ENCODE measurements around the gene PDIK1L. TPM values are rescaled to one million over a fixed set of nuclear protein-coding genes. Genes with fewer than 3 reads are reported as not detected.

PDIK1L gene
- total RNA-seq, 2 experiments from 2014 or later = 12.9 to 17.2 TPM

GRCh38 chr1:26158271-26158907 is 46.8 kb downstream of the PDIK1L start:
- Histone ChIP-seq H2AFZ (ENCODE audit: low read length) (no peak overlapping the region), H4K20me1 (ENCODE audit: insufficient read depth, low read length) (no peaks in the 10 kb centered on the region), H3K36me3 (ENCODE audit: insufficient read depth, low read length) (no peaks in the 10 kb centered on the region), H3K4me1 (ENCODE audit: insufficient read depth, low read length, poor library complexity, severe bottlenecking) (peaks cover 11% of the 10 kb centered on the region), H3K4me3 (ENCODE audit: low read depth, low read length, poor library complexity, severe bottlenecking) (no peak overlapping the region), H3K9me3 (ENCODE audit: low read length) (no peaks in the 10 kb centered on the region), H3K9me2 (ENCODE audit: insufficient read depth, low read length) (no peaks in the 10 kb centered on the region), H3K27ac (ENCODE audit: low read depth, low read length, poor library complexity, severe bottlenecking) (no peak overlapping the region), H3K79me2 (ENCODE audit: insufficient read depth, low read depth, low read length) (no peaks in the 10 kb centered on the region), H3K4me2 (ENCODE audit: low read length) (no peak overlapping the region)
- no TSS peak for BruUV-seq (replicated peaks)
- POLR2A ChIA-PET = no interaction called here
- intact Hi-C loops (cut with micrococcal nuclease; ENCODE audit: unreplicated experiment) = no loop called here
- CTCF ChIA-PET (ENCODE audit: unreplicated experiment) = no interaction called here
- TF ChIP-seq EZH2phosphoT487 (IDR thresholded peaks at IDR 0.05; ENCODE audit: borderline replicate concordance, low read depth, low read length) (no peak), CTCF (conservative IDR thresholded peaks at IDR 0.05; ENCODE audit: low read length) (no peak)
- DNase-seq (ENCODE audit: low spot score) = no peak

- H3K4me3 ChIP-seq (ENCODE audit: low read depth, low read length, poor library complexity, severe bottlenecking) = no peak within 1 kb of the TSS
- intact Hi-C loops (cut with micrococcal nuclease; ENCODE audit: unreplicated experiment) = no loop called here
- H2AFZ ChIP-seq (ENCODE audit: low read length) = no peak within 1 kb of the TSS
Observed at GRCh38 chr1:26158908-26159742, 47.5 kb downstream of the PDIK1L start, which contains the start of gene FAM110D. FAM110D (plus strand) TSS chr1:26159079; CDS start chr1:26161292, 2,213 bp downstream.

More at GRCh38 chr1:26158908-26159742, 47.5 kb downstream of the PDIK1L start, which contains the start of gene FAM110D:
- POLR2A ChIA-PET = no interaction called here
- Histone ChIP-seq H4K20me1 (ENCODE audit: insufficient read depth, low read length) (no peaks in the 10 kb centered on the region), H3K27ac (ENCODE audit: low read depth, low read length, poor library complexity, severe bottlenecking) (no peak within 1 kb of the TSS), H3K9me3 (ENCODE audit: low read length) (no peaks in the 10 kb centered on the region), H3K36me3 (ENCODE audit: insufficient read depth, low read length) (no peaks in the 10 kb centered on the region), H3K79me2 (ENCODE audit: insufficient read depth, low read depth, low read length) (no peaks in the 10 kb centered on the region), H3K9me2 (ENCODE audit: insufficient read depth, low read length) (no peaks in the 10 kb centered on the region), H3K4me2 (ENCODE audit: low read length) (no peak within 1 kb of the TSS), H3K4me1 (ENCODE audit: insufficient read depth, low read length, poor library complexity, severe bottlenecking) (peaks cover 11% of the 10 kb centered on the region)
- no peak for TF ChIP-seq CTCF (conservative IDR thresholded peaks at IDR 0.05; ENCODE audit: low read length)
- no peak for TF ChIP-seq EZH2phosphoT487 (IDR thresholded peaks at IDR 0.05; ENCODE audit: borderline replicate concordance, low read depth, low read length)
- CTCF ChIA-PET (ENCODE audit: unreplicated experiment) = no interaction called here
- no peak for DNase-seq (ENCODE audit: low spot score)
- no TSS peak for BruUV-seq (replicated peaks)

Measured in OCI-LY7 (cell line).